ENCODE measurements around the gene ITGA1.

DNA sequence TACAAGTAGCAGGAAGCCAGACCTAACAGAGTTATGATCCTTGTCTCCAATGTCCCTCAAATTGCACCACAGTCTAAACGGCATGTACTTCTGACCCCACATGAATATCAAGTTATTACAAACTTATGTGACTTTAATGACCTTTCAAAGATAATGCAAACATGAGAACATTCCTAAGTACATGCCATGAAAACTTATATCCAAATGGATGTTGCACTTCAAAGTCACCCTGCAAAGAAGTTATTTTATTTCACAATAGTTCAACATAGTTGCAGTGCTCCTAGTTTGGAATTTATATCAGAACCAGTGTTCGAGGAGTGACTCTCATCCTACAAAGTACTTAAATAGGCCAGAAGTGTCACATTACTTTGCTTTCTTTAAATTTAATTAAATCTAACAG, 41.2 kb upstream of the ITGA1 start:
- TF ChIP-seq ZNF76 (tag by site-specific recombination; IDR thresholded peaks at IDR 0.05; ENCODE audit: borderline replicate concordance, low read depth) = no peak
- TF ChIP-seq, protein P1, sequence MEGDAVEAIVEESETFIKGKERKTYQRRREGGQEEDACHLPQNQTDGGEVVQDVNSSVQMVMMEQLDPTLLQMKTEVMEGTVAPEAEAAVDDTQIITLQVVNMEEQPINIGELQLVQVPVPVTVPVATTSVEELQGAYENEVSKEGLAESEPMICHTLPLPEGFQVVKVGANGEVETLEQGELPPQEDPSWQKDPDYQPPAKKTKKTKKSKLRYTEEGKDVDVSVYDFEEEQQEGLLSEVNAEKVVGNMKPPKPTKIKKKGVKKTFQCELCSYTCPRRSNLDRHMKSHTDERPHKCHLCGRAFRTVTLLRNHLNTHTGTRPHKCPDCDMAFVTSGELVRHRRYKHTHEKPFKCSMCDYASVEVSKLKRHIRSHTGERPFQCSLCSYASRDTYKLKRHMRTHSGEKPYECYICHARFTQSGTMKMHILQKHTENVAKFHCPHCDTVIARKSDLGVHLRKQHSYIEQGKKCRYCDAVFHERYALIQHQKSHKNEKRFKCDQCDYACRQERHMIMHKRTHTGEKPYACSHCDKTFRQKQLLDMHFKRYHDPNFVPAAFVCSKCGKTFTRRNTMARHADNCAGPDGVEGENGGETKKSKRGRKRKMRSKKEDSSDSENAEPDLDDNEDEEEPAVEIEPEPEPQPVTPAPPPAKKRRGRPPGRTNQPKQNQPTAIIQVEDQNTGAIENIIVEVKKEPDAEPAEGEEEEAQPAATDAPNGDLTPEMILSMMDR (tag by site-specific recombination; IDR thresholded peaks at IDR 0.05) = no peak
- no peak for TF ChIP-seq ZNF660 (tag by site-specific recombination; IDR thresholded peaks at IDR 0.05)
